Sigmoid colon (tissue), 7 donors: ENCODE data around the gene SORT1. TPM values are rescaled to one million over a fixed set of nuclear protein-coding genes. Genes with fewer than 3 reads are reported as not detected.

Experiments
- DNase-seq: peaks from one replicate; pipeline ENCODE4 v3.0.0-alpha.2; 2019
- H3K27ac ChIP-seq, 4 donors: fragments of 200-600 bp; sonication (generic); one replicate each; pipeline ENCODE4 v1.5.1; 2016 to 2019; ENCODE audit warnings: mild to moderate bottlenecking in 1 of 4
- H3K27me3 ChIP-seq, 3 donors: fragments of 200-600 bp; sonication (generic); one replicate each; pipeline ENCODE4 v1.5.1; 2019; ENCODE audit warnings: mild to moderate bottlenecking in 1 of 3
- H3K36me3 ChIP-seq, 4 donors: fragments of 200-600 bp; sonication (generic); one replicate each; pipeline ENCODE4 v1.5.1; 2016 to 2019
- H3K4me1 ChIP-seq, 4 donors: fragments of 200-600 bp; sonication (generic); one replicate each; pipeline ENCODE4 v1.5.1; 2017 to 2019
- H3K4me3 ChIP-seq, 4 donors: fragments of 200-600 bp; sonication (generic); one replicate each; pipeline ENCODE4 v1.5.1; 2017 to 2019; ENCODE audit warnings: mild to moderate bottlenecking in 2 of 4, moderate library complexity in 1 of 4
- H3K9me3 ChIP-seq, 4 donors: fragments of 200-600 bp in 3 of 4; sonication (generic) in 3 of 4; one replicate each; pipeline versions ENCODE4 v1.5.1 to v1.6.1; 2013 to 2019
- EP300 ChIP-seq, 4 donors: sonication (generic); formaldehyde crosslinking; IDR thresholded peaks; one replicate each; pipeline ENCODE4 v1.6.1; 2017; ENCODE audit warnings: antibody characterized with exemption in 4 of 4
- POLR2A ChIP-seq, 2 donors: fragments of 450-650 bp; IDR thresholded peaks; one replicate each; pipeline ENCODE4 v1.6.1; 2016; ENCODE audit warnings: antibody characterized with exemption in 2 of 2, mild to moderate bottlenecking in 2 of 2, moderate library complexity in 2 of 2
- POLR2AphosphoS5 ChIP-seq, 4 donors: sonication (generic); formaldehyde crosslinking; IDR thresholded peaks; one replicate each; pipeline ENCODE4 v1.6.1; 2017; ENCODE audit warnings: antibody characterized with exemption in 4 of 4
- WGBS, 2 donors: extraction: QIAGEN DNeasy Blood & Tissue Kit; methylation state at CpG; one replicate each; pipeline ENCODE4 v1.1.7; 2013; 5-methylcytosine and 5-hydroxymethylcytosine counted together
- intact Hi-C: fragments of 100-400 bp; cut with DNase I; formaldehyde crosslinking; loops from one replicate; pipeline ENCODE4 v1.15.1; 2023
- polyA plus RNA-seq, 3 donors: library from polyadenylated mRNA; stranded (reverse); fragments of 200-250 nt; gene quantifications; one replicate each; pipeline ENCODE4 v1.2.3, GENCODE V29; 2013
- total RNA-seq, 4 donors: library from RNA; depleted of rRNA; stranded (reverse); fragments of >200 nt; gene quantifications; one replicate each; pipeline ENCODE4 v1.1.0, GENCODE V29; 2016
- TF ChIP-seq, protein P1 (sequence below), 4 experiments: fragments of 450-650 bp in 3 of 4; fragments of 200-600 bp in 1 of 4; IDR thresholded peaks; one replicate each; pipeline ENCODE4 v1.5.1; 2016 to 2019; ENCODE audit warnings: antibody characterized with exemption in 4 of 4, mild to moderate bottlenecking in 3 of 4, moderate library complexity in 2 of 4
- donor health status: healthy with polysubstance abuse.
- donor health status: Bipolar disorder and iron deficiency.
- donor health status: healthy.

The SORT1 gene
- total and polyA plus RNA-seq, 7 donors = 7.2 to 55.1 (median 37.0) TPM

DNA sequence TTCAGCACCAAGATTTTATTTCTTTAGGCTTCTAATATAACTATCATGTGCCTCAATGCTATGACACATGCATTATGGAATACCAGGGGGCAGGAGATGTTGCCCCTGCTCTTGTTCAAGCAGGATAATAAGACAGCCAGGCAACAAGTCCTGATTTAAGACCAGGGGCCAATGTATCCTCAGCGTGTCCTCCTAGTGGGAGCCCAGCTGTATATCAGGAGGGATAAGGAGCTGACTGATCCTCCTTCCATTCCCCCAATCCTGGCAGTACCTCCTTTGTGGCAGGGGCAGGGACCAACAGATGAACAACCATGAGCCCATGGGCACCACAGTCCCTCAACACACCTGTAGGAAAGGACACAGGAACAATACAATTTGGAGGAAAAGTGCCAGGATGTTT is 29.3 kb downstream of the SORT1 start:
- intact Hi-C loops = no loop called here
- Histone ChIP-seq H3K27me3 (no peaks in the 10 kb centered on the region), H3K4me1 (peaks cover 0 to 51% (median 44%) of the 10 kb centered on the region in 4 donors), H3K9me3 (no peaks in the 10 kb centered on the region), H3K27ac (peak overlapping the region; percentile 76 to 92 (median 88)), H3K4me3 (no peak overlapping the region), H3K36me3 (peaks cover 0 to 22% (median 9%) of the 10 kb centered on the region in 4 donors)
- TF ChIP-seq, protein P1, sequence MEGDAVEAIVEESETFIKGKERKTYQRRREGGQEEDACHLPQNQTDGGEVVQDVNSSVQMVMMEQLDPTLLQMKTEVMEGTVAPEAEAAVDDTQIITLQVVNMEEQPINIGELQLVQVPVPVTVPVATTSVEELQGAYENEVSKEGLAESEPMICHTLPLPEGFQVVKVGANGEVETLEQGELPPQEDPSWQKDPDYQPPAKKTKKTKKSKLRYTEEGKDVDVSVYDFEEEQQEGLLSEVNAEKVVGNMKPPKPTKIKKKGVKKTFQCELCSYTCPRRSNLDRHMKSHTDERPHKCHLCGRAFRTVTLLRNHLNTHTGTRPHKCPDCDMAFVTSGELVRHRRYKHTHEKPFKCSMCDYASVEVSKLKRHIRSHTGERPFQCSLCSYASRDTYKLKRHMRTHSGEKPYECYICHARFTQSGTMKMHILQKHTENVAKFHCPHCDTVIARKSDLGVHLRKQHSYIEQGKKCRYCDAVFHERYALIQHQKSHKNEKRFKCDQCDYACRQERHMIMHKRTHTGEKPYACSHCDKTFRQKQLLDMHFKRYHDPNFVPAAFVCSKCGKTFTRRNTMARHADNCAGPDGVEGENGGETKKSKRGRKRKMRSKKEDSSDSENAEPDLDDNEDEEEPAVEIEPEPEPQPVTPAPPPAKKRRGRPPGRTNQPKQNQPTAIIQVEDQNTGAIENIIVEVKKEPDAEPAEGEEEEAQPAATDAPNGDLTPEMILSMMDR (IDR thresholded peaks at IDR 0.05) = no peak
- TF ChIP-seq EP300 (IDR thresholded peaks at IDR 0.05) (no peak), POLR2AphosphoS5 (IDR thresholded peaks at IDR 0.05) (no peak), POLR2A (IDR thresholded peaks at IDR 0.05) (no peak)
- 88 to 96% methylated on average over 1 of the region's 1 CpG for WGBS, 2 donors
- no peak for DNase-seq

DNA sequence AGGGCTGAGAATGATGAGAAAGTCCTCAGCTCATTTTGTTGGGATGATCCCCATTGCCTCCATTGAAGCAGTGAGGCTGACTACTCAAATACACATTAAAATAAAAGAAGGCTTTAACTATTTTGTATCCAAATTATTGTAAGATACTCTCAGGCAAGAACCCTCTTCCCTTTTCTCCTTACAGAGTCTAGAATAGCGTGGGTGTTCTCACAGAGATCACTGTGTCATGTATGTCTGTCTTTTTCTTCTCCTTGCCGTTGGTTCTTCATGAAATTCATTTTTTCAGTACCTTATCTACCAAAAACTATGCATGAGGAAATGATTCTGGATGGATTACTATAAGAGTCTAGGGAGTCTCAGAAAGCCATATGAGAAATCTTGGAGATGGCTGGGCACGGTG is 30.1 kb downstream of the SORT1 start:
- 92 to 96% methylated on average over 3 of the region's 3 CpGs for WGBS, 2 donors
- H3K27me3 ChIP-seq = no peaks in the 10 kb centered on the region
- peaks cover 0 to 48% (median 40%) of the 10 kb centered on the region in 4 donors for H3K4me1 ChIP-seq
- DNase-seq = no peak
- peak overlapping the region in 3 of 4 donors; percentile 86 to 92 (median 91) for H3K27ac ChIP-seq
- intact Hi-C loops = no loop called here
- TF ChIP-seq POLR2AphosphoS5 (IDR thresholded peaks at IDR 0.05) = no peak
- no peak for TF ChIP-seq POLR2A (IDR thresholded peaks at IDR 0.05)
- no peak for TF ChIP-seq EP300 (IDR thresholded peaks at IDR 0.05)
- TF ChIP-seq, protein P1 (IDR thresholded peaks at IDR 0.05) = no peak
- no peaks in the 10 kb centered on the region for H3K9me3 ChIP-seq
- peaks cover 0 to 22% (median 9%) of the 10 kb centered on the region in 4 donors for H3K36me3 ChIP-seq
- no peak overlapping the region for H3K4me3 ChIP-seq

DNA sequence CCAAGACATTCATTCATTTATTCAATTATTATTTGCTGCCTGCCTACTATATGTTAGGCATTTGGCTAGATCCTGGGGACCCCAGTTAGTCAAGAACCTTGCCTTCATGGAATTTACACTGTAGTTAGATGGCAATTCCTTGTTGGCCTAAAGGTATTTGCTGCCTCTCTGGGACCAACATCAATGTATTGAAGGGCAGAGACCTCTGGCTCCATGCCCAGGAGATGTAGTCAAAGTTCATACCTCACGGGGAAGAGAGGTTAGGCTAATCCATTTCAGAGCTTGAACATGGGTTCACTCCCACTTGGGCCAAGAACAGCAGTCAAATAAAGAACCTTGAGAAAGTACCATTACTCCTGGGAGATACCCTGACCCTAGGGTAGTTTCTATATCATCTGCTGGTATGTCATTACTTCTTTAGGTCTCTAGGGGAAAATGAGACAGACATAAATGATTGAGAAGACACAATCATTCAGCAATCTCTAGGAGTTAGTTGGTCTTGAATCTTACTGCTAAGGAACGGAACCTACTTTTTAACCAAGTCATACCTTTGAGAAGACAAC is 32.0 kb downstream of the SORT1 start:
- H3K4me3 ChIP-seq = no peak overlapping the region
- H3K36me3 ChIP-seq = peaks cover 0 to 22% (median 9%) of the 10 kb centered on the region in 4 donors
- H3K9me3 ChIP-seq = no peaks in the 10 kb centered on the region
- intact Hi-C loops = no loop called here
- TF ChIP-seq POLR2A (IDR thresholded peaks at IDR 0.05) (no peak), POLR2AphosphoS5 (IDR thresholded peaks at IDR 0.05) (no peak), EP300 (IDR thresholded peaks at IDR 0.05) (no peak)
- TF ChIP-seq, protein P1 (IDR thresholded peaks at IDR 0.05) = no peak
- 61 to 77% methylated on average over 2 of the region's 2 CpGs for WGBS, 2 donors
- H3K27me3 ChIP-seq = no peaks in the 10 kb centered on the region
- H3K4me1 ChIP-seq = peaks cover 0 to 49% (median 34%) of the 10 kb centered on the region in 4 donors
- peak overlapping the region in 1 of 4 donors; percentile 7 for H3K27ac ChIP-seq
- no peak for DNase-seq

DNA sequence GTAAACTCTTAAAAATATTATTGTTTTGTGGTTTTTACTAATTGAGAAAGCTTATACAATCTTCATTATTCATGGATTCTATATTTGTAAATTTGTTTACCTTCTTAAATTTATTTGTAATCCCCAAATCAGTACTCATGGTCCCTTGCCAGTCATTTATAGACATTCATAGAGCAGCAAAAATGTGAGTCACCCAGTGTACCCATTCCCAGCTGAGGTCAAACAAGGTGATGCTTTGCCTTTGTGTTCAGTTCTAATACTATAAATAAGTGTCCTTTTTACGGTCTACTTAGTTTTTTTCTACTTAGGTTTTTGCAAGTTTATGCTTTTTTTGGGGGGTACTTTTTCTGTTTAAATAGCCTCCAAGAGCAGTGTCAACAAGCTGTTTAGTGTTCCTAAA is 36.1 kb downstream of the SORT1 start:
- TF ChIP-seq, protein P1 (IDR thresholded peaks at IDR 0.05) = no peak
- TF ChIP-seq POLR2A (IDR thresholded peaks at IDR 0.05) (no peak), POLR2AphosphoS5 (IDR thresholded peaks at IDR 0.05) (no peak), EP300 (IDR thresholded peaks at IDR 0.05) (peak in 1 of 4 donors; percentile 20)
- WGBS, 2 donors = 72 to 83% methylated on average over 1 of the region's 1 CpG
- Histone ChIP-seq H3K4me1 (peaks cover 0 to 49% (median 29%) of the 10 kb centered on the region in 4 donors), H3K27ac (peak overlapping the region in 2 of 4 donors; percentile 45 to 53), H3K4me3 (no peak overlapping the region), H3K27me3 (no peaks in the 10 kb centered on the region), H3K9me3 (no peaks in the 10 kb centered on the region), H3K36me3 (peaks cover 0 to 12% (median 4%) of the 10 kb centered on the region in 4 donors)
- no peak for DNase-seq
- intact Hi-C loops = loop anchor here (2.0 kb wide), 1 partner anchor 39 kb away; no protein-coding TSS in a partner anchor
